SH-SY5Y (cell line): ENCODE data around the gene OR51E2.

Source experiments
- GATA2 ChIP-seq: IDR thresholded peaks from 2 replicates; pipeline ENCODE4 v1.6.1; 2011; ENCODE audit warnings: mild to moderate bottlenecking, low read depth, low read length
- GATA3 ChIP-seq: IDR thresholded peaks from 2 replicates; pipeline ENCODE4 v1.6.1; 2011; ENCODE audit warnings: low read depth, mild to moderate bottlenecking, low read length, moderate library complexity

GRCh38 chr11:4704790-4705334 lies 7.2 kb upstream of the OR51E2 start:
- TF ChIP-seq GATA2 (no peak), GATA3 (no peak)
